Lower leg skin (tissue), 4 donors: ENCODE results near the gene ZEB1. TPM values are rescaled to one million over a fixed set of nuclear protein-coding genes. Genes with fewer than 3 reads are reported as not detected.

ENCODE experiments used
- DNase-seq, 2 donors: peaks; one replicate each; pipeline ENCODE4 v3.0.0-alpha.2; 2019; ENCODE audit warnings: low spot score in 2 of 2
- H3K4me3 ChIP-seq: fragments of 200-600 bp; sonication (generic); 2 replicates; pipeline ENCODE4 v1.5.1; 2017; ENCODE audit warnings: mild to moderate bottlenecking, low read depth; ENCODE audit not compliant: poor library complexity, severe bottlenecking
- CTCF ChIP-seq, 3 donors: fragments of 450-650 bp; IDR thresholded peaks; one replicate each; pipeline ENCODE4 v1.5.1; 2016; ENCODE audit warnings: antibody characterized with exemption in 3 of 3, mild to moderate bottlenecking in 3 of 3, moderate library complexity in 2 of 3
- POLR2A ChIP-seq, 2 donors: fragments of 450-650 bp; IDR thresholded peaks; one replicate each; pipeline ENCODE4 v1.6.1; 2016 to 2017; ENCODE audit warnings: antibody characterized with exemption in 2 of 2, mild to moderate bottlenecking in 1 of 2, moderate library complexity in 1 of 2
- WGBS, 2 donors: methylation state at CpG; one replicate each; pipeline ENCODE4 v1.1.5; 2018; 5-methylcytosine and 5-hydroxymethylcytosine counted together
- intact Hi-C: fragments of 100-400 bp; cut with DNase I; formaldehyde crosslinking; loops from one replicate; pipeline ENCODE4 v1.15.0; 2023; ENCODE audit warnings: low total_unique reads
- total RNA-seq, 4 donors: library from RNA; depleted of rRNA; stranded (reverse); fragments of >200 nt; gene quantifications; one replicate each; pipeline ENCODE4 v1.1.0, GENCODE V29; 2016

The ZEB1 gene
- total RNA-seq, 4 donors from 2014 or later: 7.1 to 28.7 (median 10.6) TPM

GRCh38 chr10:31314256-31315150 is 4.5 kb upstream of the ZEB1 start:
- intact Hi-C loops: no loop called here
- TF ChIP-seq CTCF (IDR thresholded peaks at IDR 0.05) (no peak), POLR2A (IDR thresholded peaks at IDR 0.05) (no peak)
- no peak overlapping the region for H3K4me3 ChIP-seq
- DNase-seq: no peak
- WGBS, 2 donors: 80 to 83% methylated on average over 8 of the region's 8 CpGs

- no peak overlapping the region for H3K4me3 ChIP-seq
- intact Hi-C loops: no loop called here
- WGBS, 2 donors: 74 to 78% methylated on average over 4 of the region's 4 CpGs
- TF ChIP-seq CTCF (IDR thresholded peaks at IDR 0.05) (no peak), POLR2A (IDR thresholded peaks at IDR 0.05) (no peak)
- DNase-seq: no peak
These were observed 3.6 kb upstream of the ZEB1 start for GRCh38 chr10:31315453-31315852.

GRCh38 chr10:31317171-31317570 is 1.8 kb upstream of the ZEB1 start:
- WGBS, 2 donors: 93 to 96% methylated on average over 5 of the region's 5 CpGs
- DNase-seq: no peak
- intact Hi-C loops: no loop called here
- TF ChIP-seq POLR2A (IDR thresholded peaks at IDR 0.05) (no peak), CTCF (IDR thresholded peaks at IDR 0.05) (no peak)
- no peak overlapping the region for H3K4me3 ChIP-seq

- TF ChIP-seq POLR2A (IDR thresholded peaks at IDR 0.05): no peak
- TF ChIP-seq CTCF (IDR thresholded peaks at IDR 0.05): no peak
- WGBS, 2 donors: 32 to 33% methylated on average over 21 of the region's 21 CpGs
- peak overlapping the region; percentile 91 for H3K4me3 ChIP-seq
- no peak for DNase-seq
- intact Hi-C loops: no loop called here
These were observed 1.2 kb upstream of the ZEB1 start for GRCh38 chr10:31317652-31318381.

GRCh38 chr10:31318382-31318853 is 598 bp upstream of the ZEB1 start:
- H3K4me3 ChIP-seq: peak overlapping the region; percentile 91
- intact Hi-C loops: no loop called here
- no peak for TF ChIP-seq POLR2A (IDR thresholded peaks at IDR 0.05)
- no peak for TF ChIP-seq CTCF (IDR thresholded peaks at IDR 0.05)
- peak; percentile 61 to 93 for DNase-seq
- WGBS, 2 donors: 1 to 2% methylated on average over 20 to 27 of the region's 32 CpGs
